Measurements from ENCODE around the gene KANK3.
"Not testable (repeated sequence)": the region's sequence is repeated elsewhere in the genome, so short reads cannot be mapped to it uniquely, and the experiment has no call there.

KANK3 gene

GRCh38 chr19:8336660-8337059 is 6.4 kb downstream of the KANK3 start:
- no peak for DNase-seq

- no peak for DNase-seq
These were observed 6.9 kb downstream of the KANK3 start for GRCh38 chr19:8336072-8336569.

- no peak for DNase-seq
These were observed 7.6 kb downstream of the KANK3 start for GRCh38 chr19:8335343-8336071.

DNA sequence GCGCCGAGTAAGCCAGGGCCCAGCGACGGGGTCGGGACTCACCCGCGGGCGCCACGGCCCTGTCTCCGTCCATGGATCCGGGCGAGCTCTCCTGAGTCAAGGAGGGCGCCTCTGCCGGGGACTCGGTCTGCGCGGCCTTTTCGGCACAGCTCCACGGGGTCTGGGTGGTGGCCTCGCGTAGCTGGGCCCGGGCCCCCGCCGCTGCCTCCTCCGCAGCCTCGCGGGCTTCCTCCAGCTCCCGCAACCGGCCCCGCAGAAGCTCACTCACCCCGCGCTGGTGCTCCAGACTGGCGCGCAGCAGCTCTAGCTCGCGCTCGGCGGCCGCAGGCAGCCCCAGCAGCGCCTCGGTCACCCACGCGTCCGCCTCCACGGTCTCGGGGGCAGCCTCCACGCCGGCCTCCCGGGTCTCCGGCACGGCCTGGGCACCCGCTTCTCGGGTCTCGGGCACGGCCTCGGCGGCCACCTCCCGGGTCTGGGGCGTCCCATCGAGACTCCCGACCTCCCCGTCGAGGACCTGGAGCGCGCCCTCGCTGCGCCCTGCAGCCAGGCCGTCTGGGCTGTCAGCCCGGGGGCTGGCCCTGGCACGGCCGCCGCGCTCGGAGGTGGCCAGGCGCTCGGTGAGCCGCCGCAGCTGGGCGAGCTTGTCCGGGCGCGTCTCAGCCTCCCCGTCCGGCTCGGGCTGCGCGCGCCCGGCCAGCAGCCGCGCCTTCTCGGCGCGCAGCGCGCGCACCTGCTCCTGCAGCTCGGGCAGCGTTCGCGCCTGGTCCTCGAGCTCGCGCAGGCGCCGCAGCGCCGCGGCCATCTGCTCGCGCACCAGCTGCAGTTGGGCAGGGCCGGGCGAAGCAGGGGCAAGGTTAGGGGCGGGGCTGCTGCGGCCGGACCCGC is 8.4 kb downstream of the KANK3 start:
- no peak for DNase-seq

DNA sequence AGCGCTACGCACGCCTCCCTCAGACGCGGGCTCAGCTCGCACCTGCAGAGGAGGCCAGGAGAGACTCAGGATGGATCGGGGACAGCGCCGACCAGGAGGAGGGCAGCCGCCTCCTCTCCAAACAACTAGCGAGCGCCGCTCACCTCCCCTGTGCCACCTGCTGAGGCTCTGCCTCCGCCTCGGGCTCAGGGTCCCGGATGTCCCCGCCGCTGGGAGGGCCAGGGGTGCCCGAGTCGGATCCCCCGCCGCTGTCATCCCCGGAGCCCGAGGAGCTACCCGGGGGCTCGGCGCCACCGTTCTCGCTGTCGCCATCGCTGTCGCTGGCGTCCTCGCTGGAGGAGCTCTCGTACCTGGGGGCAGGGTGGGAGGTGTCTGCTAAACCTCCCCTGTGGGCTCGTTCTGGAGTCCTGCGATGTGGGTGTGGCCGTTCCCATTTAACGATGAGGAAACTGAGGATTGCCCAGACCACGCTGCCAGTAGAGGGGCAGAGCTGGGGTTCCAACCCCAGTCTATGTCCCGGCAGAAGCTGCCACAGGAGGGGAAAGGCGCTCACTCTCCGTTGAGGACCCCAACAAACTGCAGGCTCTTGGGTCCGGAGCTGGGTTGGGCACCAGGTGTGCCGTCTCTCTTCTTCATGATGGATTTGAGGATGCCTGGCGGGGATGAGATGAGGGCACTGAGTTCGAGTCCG is 9.2 kb downstream of the KANK3 start:
- DNase-seq, result no peak

DNA sequence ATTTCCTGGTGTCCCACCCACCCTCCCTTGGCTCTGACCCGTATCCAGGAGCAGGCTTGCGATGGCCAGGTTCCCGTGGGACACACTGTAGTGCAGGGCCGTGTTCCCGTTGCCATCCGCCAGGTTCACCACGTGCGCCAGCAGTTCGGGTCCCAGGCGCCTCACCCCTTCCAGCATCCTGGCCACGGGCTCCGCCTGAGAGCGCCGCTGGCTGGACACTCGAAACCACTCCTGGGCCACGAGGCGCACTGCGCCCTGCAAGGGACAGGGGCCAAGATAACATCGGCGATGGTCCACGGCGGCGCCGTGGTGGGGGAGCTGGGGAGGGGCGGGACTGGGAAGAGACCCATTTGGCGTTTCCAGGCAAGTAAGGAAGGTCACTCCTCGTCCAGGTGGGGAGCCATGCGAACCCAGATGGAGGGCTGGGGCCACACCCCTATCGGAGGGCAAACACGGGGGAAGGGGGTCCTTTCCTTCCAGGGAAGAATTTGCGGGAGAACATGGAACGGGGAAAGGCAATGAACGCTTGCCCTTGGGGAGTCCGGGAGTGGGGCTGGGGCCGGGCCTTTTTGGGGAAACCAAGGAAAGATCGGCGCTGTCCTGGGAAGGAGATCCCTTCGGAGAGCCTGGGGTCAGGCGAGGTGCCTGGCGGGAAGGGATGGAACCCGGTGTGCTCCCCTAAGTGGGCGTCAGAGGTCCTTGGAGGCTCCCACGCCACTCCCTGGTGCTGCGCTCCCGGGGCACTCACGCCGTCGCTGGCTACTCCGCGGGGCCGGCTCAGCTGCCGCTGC is 9.9 kb downstream of the KANK3 start:
- no peak for DNase-seq

DNA sequence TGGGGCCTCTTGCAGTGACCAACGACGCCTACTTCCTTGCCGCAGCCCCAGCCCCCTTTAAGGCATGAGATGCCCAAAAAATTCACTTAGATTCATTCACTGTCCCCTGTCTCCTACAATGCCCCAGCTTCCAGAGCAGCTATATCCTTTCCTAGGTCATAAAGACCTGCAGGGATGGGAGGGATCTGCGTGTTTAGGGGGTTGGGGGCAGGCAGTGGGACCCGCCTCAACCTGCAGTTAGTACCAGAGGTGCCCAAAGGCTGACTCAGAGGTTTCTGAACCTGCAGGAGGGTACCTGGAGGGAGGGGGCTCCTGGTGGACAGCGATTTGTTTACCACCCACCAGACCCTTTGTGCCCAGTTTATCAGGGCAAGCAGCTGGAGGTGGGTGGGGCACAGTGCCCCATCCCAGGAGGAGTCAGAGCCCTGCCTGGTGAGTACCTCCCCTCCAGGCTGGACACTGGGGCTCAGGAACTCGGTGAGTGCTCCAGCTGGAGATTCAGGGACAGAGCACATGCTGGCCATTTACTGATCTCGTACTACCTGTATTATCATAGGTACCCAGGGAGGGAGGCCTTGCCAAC is 11.7 kb downstream of the KANK3 start:
- no peak for DNase-seq

DNA sequence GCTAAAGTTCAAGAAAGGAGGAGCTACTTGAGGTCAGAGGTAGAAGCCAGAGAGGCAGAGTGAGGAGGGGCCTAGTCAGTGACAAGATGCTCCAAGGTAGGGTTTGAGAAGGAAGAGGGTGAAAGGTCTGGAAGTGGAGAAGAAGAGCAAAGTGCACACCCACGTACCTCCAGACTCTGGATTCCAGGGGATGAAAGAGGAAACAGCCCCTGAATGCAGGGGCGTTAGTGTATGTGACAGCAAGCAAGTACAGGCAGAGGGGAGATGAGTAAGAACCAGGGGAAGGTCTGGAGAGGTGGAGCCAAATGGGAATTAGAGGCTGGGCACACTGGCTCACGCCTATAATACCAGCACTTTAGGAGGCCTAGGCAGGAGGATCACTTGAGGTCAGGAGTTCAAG is 13.1 kb downstream of the KANK3 start:
- no peak for DNase-seq

DNA sequence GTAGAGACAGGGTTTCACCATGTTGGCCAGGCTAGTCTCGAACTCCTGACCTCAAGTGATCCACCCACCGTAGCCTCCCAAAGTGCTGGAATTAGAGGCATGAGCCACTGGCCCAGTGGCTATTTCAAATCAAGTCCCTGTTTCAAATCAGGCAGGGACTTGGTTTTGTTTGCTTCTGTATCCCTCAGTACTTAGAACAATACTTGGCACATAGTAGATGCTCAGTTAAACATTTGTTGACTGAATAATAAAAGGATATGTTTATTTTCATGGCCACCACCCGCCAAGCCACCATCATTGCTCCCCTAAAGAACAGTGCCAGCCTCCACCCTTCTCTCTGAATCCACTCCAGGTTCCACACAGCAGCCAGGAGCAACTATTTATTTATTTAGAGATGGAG is 17.6 kb downstream of the KANK3 start:
- no peak for DNase-seq

- no peak for DNase-seq
These were observed 18.6 kb downstream of the KANK3 start for GRCh38 chr19:8324186-8325050.

GRCh38 chr19:8323781-8324185 is 19.3 kb downstream of the KANK3 start:
- DNase-seq, result no peak

- no peak for DNase-seq
These were observed 20.4 kb downstream of the KANK3 start for GRCh38 chr19:8322638-8322997.

- DNase-seq, result no peak
These were observed 20.9 kb downstream of the KANK3 start for GRCh38 chr19:8321986-8322637.

- peak; percentile 97 for DNase-seq
These were observed 21.7 kb downstream of the KANK3 start, which contains the start of the genes NDUFA7 and RPS28 for GRCh38 chr19:8321067-8321985. Gene NDUFA7, minus strand, starts transcription at chr19:8321375. Its CDS starts 17 bp downstream, at chr19:8321358. Gene RPS28, plus strand, starts transcription at chr19:8321496. Its CDS starts 35 bp downstream, at chr19:8321531.

GRCh38 chr19:8320564-8321066 is 22.4 kb downstream of the KANK3 start:
- no peak for DNase-seq

DNA sequence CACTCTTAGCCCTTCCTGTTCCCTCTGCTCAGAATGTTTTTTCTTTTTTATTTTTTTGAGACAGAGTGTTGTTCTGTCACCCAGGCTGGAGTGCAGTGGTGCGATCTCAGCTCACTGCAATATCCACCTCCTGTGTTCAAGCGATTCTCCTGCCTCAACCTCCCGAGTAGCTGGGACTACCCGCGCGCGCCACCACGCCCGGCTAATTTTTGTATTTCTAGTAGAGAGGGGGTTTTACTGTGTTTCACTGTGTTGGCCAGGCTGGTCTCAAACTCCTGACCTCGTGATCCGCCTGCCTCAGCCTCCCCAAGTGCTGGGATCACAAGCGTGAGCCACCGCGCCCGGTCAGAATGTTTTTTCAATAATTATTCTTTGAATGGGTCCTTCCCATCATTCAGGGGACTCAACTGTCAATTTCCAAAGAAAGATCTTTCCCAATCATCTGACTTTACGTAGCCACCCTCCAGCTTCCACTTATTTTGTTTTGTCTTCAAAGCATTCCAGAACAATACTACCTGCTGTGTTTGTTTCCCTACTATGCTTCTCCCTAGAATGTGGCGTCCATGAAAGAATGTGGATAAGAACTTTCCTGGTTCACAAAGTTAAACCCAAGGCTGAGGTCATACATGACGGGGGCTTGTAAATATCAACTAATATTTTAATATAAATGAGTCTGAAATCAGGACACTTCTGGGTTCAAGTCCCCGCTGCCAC is 23.1 kb downstream of the KANK3 start:
- no peak for DNase-seq

DNA sequence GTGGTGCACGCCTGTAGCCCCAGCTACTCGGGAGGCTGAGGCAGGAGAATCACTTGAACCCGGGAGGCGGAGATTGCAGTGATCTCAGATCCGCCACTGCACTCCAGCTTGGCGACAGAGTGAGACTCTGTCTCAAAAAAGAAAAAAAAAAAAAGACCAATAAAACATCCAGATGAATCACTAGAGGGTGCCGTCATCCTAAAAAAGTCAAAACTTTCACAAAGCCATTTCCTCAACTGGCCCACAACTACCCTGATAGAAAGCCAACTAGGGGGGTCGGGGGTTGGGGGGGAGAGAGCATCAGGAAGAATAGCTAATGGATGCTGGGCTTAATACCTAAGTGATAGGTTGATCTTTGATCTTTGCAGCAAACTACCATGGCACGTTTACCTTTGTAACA is 24.2 kb downstream of the KANK3 start:
- DNase-seq, result not testable (repeated sequence)

DNA sequence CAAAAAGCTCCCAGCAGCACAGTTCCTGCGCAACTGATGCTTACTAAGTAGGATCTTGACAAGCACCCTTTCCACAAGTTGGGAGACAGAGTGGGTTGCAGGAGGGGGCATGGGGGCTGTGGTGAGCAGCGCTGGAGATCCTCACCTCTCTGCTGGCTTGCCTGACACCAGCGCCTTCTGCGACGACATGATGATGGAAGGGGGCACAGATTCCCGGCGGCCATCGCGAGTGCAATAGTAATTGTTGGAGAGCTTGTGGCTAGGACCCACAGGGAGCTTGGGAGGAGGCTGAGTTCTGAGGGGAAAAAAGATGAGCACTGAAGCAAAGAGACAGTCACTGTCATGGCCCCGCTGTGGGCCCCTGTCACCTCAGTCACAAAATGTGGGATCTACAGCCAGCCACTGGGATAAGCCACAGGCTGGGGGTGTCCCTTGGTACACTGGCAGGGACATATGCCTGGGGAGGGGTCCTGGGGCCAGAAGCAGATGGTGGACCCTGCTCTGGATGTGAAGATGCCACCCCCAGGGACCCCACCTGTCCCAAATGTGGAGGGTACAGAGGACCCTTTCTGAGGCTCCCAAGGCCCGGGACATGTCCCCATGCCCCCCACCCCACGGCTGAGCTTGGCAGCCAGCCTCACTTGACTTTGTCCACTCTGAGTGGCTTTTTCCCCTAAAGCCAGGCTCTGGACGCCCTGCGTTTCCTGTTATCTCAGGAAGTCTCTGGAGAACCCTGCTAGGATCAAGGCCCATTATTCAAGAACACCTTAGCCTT is 26.5 kb downstream of the KANK3 start:
- no peak for DNase-seq
